ENCODE results near the gene PTPN4. TPM values are rescaled to one million over a fixed set of nuclear protein-coding genes. Genes with fewer than 3 reads are reported as not detected.
A peak's percentile ranks its signal among the peaks of the same experiment; 100 is the strongest.

Gene PTPN4
- total and polyA plus RNA-seq, 2 of the 8 experiments (the other 6 are each of a cell fraction or from before 2014, with no cell fraction given): 28.5 to 105 TPM

DNA sequence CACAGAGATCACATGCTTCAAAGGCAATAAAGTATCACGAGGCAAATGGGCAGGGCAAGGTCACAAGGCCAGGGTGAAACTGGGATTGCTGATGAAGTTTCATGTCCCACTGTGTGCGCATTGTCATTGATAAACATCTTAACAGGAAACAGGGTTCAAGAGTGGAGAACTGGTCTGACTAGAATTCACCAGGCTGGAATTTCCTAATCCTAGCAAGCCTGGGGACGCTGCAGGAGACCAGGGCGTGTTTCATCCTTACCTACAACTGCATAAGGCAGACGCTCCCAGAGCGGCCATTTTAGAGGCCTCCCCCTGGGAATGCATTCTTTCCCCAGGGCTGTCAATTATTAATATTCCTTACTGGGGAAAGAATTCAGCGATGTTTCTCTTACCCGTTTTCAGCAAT, 33.2 kb downstream of the PTPN4 start (continued):
- TF ChIP-seq CHD2 (IDR thresholded peaks at IDR 0.05; ENCODE audit: low read length): peak; percentile 79

Measured in H1 (cell line).